Bronchial epithelial cell (primary cell): ENCODE results near the gene KLRF2. TPM values are rescaled to one million over a fixed set of nuclear protein-coding genes. Genes with fewer than 3 reads are reported as not detected.

ENCODE experiments used
- DNase-seq: peaks from one replicate; pipeline ENCODE4 v3.0.0-alpha.2; 2010; ENCODE audit warnings: low read depth
- FAIRE-seq: peaks from 2 replicates; lab custom pipeline; 2011; peaks lifted over from hg19 to GRCh38; lab: Jason Lieb, UNC
- H3K27me3 ChIP-seq: 2 replicates; pipeline ENCODE4 v1.5.1; 2011; ENCODE audit warnings: low read length; ENCODE audit not compliant: control insufficient read depth, insufficient read depth
- H3K36me3 ChIP-seq: 2 replicates; pipeline ENCODE4 v1.5.1; 2011; ENCODE audit warnings: low read length; ENCODE audit not compliant: control insufficient read depth, insufficient read depth
- H3K4me3 ChIP-seq: 2 replicates; pipeline ENCODE4 v1.5.1; 2011; ENCODE audit warnings: mild to moderate bottlenecking, low read depth, low read length, control low read depth
- CTCF ChIP-seq: IDR thresholded peaks from 2 replicates; pipeline ENCODE4 v1.5.1; 2011; ENCODE audit warnings: mild to moderate bottlenecking, moderate library complexity, low read length, control low read depth, inconsistent platforms; ENCODE audit not compliant: insufficient read depth, severe bottlenecking
- total RNA-seq: library from RNA; depleted of rRNA; stranded (reverse); fragments of >200 nt; gene quantifications from 2 replicates; pipeline ENCODE4 v1.2.1, GENCODE V29; 2014

KLRF2 gene
- total RNA-seq, 1 donor from 2014 or later: not detected

DNA sequence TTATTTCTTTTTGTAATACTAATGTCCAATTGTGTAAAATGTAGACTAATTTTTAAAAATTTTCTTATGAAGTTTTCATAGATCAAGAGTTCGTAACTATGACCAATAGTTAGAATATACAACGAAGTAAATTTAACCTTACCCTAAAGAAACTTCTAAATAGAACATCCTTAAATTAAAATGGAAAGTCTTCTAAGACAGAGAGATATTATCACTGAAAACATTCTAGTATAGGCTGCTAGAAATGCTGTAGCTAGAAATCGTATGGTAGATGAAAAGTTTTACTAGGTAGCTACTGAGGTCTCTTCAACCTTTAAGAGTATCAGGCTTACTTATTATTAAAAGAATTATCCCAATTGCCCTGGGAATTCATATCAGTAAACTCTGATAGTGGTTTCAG lies 50.0 kb downstream of the KLRF2 start:
- Histone ChIP-seq H3K27me3 (no peaks in the 10 kb centered on the region), H3K4me3 (no peak overlapping the region), H3K36me3 (no peaks in the 10 kb centered on the region)
- FAIRE-seq (no peak), DNase-seq (no peak)
- TF ChIP-seq CTCF: no peak

- Histone ChIP-seq H3K4me3 (no peak within 1 kb of the TSS), H3K36me3 (no peaks in the 10 kb centered on the region), H3K27me3 (no peaks in the 10 kb centered on the region)
- no peak for DNase-seq
- TF ChIP-seq CTCF: no peak
- FAIRE-seq: no peak
Observed at GRCh38 chr12:9932270-9932669, 51.0 kb downstream of the KLRF2 start, which contains the start of gene CLEC2A. TSS of gene CLEC2A (minus strand) at chr12:9932370. CDS start at chr12:9932329, 41 bp downstream.

- TF ChIP-seq CTCF: no peak
Observed at GRCh38 chr12:9933958-9934357, 52.7 kb downstream of the KLRF2 start.

GRCh38 chr12:9935026-9935425 lies 53.7 kb downstream of the KLRF2 start:
- FAIRE-seq (no peak), DNase-seq (no peak)
- Histone ChIP-seq H3K4me3 (no peak overlapping the region), H3K36me3 (no peaks in the 10 kb centered on the region), H3K27me3 (no peaks in the 10 kb centered on the region)
- no peak for TF ChIP-seq CTCF

More at GRCh38 chr12:9933958-9934357, 52.7 kb downstream of the KLRF2 start:
- FAIRE-seq: no peak
- no peaks in the 10 kb centered on the region for H3K36me3 ChIP-seq
- H3K27me3 ChIP-seq: no peaks in the 10 kb centered on the region
- DNase-seq: no peak
- H3K4me3 ChIP-seq: no peak overlapping the region

DNA sequence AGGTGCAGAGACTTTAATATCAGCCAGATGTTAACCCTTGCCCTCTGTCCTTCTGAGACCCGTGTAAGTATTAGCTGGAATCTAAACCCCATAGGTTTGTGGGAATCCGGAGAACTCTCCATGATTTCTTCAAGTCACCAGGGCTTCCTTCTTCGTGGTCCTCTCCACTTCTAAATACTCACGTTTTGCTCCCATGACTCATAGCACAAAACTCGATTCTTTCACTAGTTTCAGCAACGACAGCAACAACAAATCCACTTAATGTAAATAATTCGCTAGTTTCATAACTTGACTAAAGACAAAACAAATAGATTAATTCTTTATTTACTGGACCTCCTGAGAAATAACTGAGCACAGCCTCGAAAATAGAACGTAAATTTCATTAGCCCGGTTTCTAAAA lies 55.3 kb downstream of the KLRF2 start:
- DNase-seq (no peak), FAIRE-seq (peak; percentile 23)
- Histone ChIP-seq H3K36me3 (no peaks in the 10 kb centered on the region), H3K27me3 (no peaks in the 10 kb centered on the region), H3K4me3 (no peak overlapping the region)
- no peak for TF ChIP-seq CTCF

DNA sequence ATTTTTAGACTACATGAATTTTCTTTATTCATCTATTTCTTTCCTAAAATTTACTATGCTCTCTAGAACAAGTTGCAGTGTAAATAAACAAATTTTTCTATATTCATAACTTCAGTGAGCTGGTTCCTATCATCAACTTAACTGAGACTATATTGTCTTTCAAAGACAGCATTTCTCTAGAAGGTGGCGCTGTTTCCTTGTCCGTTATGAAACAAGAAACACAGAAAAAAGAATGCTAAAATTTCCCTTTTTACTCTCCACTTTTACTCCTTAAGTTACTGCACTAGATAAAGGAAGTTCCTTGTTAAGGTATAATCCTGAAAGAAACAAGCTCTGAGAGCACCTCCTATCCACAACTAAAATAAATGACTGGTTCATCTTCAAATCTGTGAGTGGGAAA lies 59.1 kb downstream of the KLRF2 start:
- Histone ChIP-seq H3K27me3 (peaks cover 5% of the 10 kb centered on the region), H3K4me3 (no peak overlapping the region), H3K36me3 (no peaks in the 10 kb centered on the region)
- no peak for TF ChIP-seq CTCF
- DNase-seq (no peak), FAIRE-seq (no peak)
